Duodenal mucosa (tissue), 2 donors: ENCODE results near the gene CFAP65.

Experiments
- H3K27ac ChIP-seq: one replicate; pipeline ENCODE4 v1.7.0; 2013; ENCODE audit warnings: low read depth, low read length
- H3K27me3 ChIP-seq, 2 donors: one replicate each; pipeline ENCODE4 v1.7.0; 2013; ENCODE audit warnings: low read length in 2 of 2, control low read depth in 1 of 2; ENCODE audit not compliant: insufficient read depth in 2 of 2, control insufficient read depth in 1 of 2
- H3K36me3 ChIP-seq, 2 donors: one replicate each; pipeline ENCODE4 v1.7.0; 2013; ENCODE audit warnings: low read length in 2 of 2, control low read depth in 1 of 2; ENCODE audit not compliant: insufficient read depth in 2 of 2, control insufficient read depth in 1 of 2
- H3K4me1 ChIP-seq, 2 donors: one replicate each; pipeline ENCODE4 v1.7.0; 2013; ENCODE audit warnings: low read length in 2 of 2, control low read depth in 1 of 2; ENCODE audit not compliant: insufficient read depth in 2 of 2, control insufficient read depth in 1 of 2
- H3K4me3 ChIP-seq, 2 donors: one replicate each; pipeline ENCODE4 v1.7.0; 2013; ENCODE audit warnings: low read length in 2 of 2, low read depth in 1 of 2
- H3K9ac ChIP-seq, 2 donors: one replicate each; pipeline ENCODE4 v1.7.0; 2013; ENCODE audit warnings: low read length in 2 of 2, low read depth in 1 of 2
- H3K9me3 ChIP-seq, 2 donors: one replicate each; pipeline ENCODE4 v1.7.0; 2013; ENCODE audit warnings: low read length in 2 of 2, control low read depth in 1 of 2; ENCODE audit not compliant: control insufficient read depth in 1 of 2

The CFAP65 gene

DNA sequence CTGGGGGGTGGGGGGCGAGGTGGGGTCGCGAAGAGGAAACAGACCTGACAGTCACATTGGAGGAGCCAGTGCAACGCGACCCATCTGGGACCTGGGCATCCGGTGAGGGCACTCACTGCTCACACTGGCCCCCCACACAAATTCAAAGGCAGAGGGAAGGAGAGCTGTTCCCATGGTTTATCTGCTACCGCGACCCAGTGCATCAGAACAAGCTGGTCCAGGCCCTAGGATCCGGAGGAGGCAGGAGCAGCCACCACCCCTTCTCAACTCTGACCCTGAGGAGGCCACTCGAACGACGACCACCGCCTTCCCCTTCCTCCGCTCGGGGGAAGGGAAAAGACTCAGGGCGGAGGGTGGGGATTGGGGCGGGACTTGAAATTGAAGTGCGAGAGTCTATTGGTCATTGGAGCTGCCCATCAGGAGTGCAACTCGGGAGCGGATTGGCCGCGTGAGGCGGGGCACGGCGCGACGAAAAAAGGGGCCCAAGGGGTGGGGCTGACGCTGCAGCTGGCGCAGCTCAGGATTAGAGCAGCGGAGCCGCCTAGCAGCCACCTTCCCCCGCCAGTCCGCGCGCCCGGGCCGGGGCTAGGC lies 82.1 kb downstream of the CFAP65 start, which contains the start of gene CDK5R2:
CDK5R2 (plus strand) TSS at position 526 of the 591 bp plus-strand sequence. CDS start 155 bp downstream, outside the sequence.
- Histone ChIP-seq H3K9ac (no peak within 1 kb of the TSS), H3K27me3 (peaks cover 51 to 59% of the 10 kb centered on the region in 2 donors), H3K4me3 (peak within 1 kb of the TSS; percentile 35 to 61), H3K36me3 (no peaks in the 10 kb centered on the region), H3K4me1 (peaks cover 0 to 9% of the 10 kb centered on the region in 2 donors), H3K9me3 (no peaks in the 10 kb centered on the region), H3K27ac (no peak within 1 kb of the TSS)

DNA sequence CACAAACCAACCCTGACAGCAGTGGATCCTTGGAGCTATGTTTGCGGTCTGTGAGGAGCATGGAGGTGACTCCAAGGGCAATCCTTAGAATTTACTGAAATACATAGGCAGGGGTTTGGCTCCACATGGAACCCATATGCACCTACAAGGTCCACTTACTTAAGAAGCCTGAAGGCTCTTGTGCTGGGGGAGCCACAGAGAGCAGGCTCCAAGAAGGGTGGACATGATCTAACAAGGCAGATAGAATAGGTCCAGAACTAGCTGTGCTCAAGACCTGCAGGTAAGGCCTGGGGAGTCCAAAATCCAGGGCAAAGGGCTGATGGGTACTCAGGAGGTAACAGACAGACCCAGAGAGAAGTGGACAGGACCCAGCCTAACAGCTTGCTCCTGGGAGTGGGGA lies 83.0 kb downstream of the CFAP65 start:
- Histone ChIP-seq H3K4me1 (peaks cover 0 to 9% of the 10 kb centered on the region in 2 donors), H3K9ac (no peak overlapping the region), H3K36me3 (no peaks in the 10 kb centered on the region), H3K27ac (no peak overlapping the region), H3K9me3 (no peaks in the 10 kb centered on the region), H3K4me3 (no peak overlapping the region), H3K27me3 (peaks cover 41 to 50% of the 10 kb centered on the region in 2 donors)

DNA sequence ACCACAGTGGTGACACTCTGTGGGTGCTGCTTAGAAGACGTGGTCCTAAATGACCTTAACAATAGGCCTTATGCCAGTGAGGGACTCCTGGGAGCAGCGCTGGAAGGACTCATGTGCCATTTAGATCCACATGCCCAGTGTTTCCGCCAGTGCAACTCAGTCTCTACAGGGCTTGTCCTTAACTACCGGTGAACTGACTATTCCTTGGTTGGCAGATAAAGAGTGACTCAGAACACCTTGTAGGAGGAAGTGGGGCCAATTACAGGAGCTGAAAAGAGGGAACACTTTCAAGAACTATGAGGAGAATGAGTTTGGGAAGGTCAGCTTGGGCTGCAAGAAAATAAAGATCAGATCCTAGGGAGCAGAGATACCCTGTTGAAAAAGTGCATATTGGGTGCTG lies 83.6 kb downstream of the CFAP65 start:
- Histone ChIP-seq H3K9me3 (no peaks in the 10 kb centered on the region), H3K4me1 (peaks cover 0 to 5% of the 10 kb centered on the region in 2 donors), H3K4me3 (no peak overlapping the region), H3K36me3 (no peaks in the 10 kb centered on the region), H3K27ac (no peak overlapping the region), H3K9ac (no peak overlapping the region), H3K27me3 (peaks cover 36 to 44% of the 10 kb centered on the region in 2 donors)

DNA sequence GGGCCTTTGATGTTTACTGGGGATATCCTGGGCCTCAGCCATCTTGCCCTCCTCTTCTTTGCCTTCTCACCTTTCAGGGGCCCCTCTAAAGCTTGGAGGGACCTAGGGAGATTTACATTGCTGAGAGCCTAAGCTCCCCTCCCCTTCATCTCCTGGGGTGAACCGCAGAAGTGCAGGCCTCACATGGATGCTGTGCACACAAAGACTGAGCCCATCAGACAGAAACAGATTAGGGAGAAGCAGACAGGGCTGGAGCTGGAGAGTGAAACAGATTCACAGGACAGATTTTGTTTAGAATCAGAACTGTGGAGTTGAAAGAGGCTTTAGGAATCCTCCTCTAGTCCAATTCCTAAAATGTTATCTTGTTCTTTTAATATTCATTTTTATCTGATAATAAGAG lies 85.3 kb downstream of the CFAP65 start:
- Histone ChIP-seq H3K4me1 (peaks cover 0 to 3% of the 10 kb centered on the region in 2 donors), H3K36me3 (no peaks in the 10 kb centered on the region), H3K27ac (no peak overlapping the region), H3K4me3 (no peak overlapping the region), H3K9ac (no peak overlapping the region), H3K9me3 (no peaks in the 10 kb centered on the region), H3K27me3 (peaks cover 26 to 29% of the 10 kb centered on the region in 2 donors)

DNA sequence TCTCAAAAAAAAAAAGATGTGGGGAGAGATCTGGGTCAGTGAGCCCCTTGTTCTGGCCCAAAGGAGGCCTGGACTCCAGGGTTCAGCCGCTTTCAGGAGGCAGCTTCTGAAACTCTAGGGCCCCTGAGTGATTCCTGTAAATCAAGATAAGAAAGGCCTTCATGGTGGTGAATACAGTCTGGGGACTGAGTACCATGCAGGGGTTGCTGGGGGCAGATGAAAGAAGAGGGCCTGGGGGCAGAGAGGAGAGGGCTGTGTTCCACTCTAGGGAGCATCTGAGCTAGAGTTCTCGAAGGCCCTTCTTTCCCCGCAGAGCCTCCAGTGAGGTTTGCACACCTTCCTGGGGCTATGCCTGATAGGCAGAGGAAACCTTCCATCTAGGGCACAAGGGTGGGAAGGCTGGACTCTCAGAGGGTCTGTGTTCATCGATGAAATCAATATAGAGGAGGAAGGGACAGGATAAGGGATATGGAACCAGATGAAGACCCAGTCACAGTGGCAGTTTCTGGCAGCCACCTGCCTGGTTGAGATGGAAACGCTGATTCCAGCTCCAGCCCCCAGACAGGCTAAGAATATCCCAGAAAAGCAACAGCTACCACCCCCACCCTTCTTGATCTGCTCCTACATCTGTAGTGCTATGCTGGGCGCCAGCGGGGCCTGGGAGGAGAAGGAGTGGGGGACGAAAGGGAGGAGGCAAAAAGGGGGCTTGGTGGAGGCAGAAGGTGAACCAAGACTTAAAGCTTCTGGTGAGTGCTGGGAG lies 86.6 kb downstream of the CFAP65 start:
- Histone ChIP-seq H3K4me3 (no peak overlapping the region), H3K9ac (no peak overlapping the region), H3K27me3 (peaks cover 14 to 22% of the 10 kb centered on the region in 2 donors)

DNA sequence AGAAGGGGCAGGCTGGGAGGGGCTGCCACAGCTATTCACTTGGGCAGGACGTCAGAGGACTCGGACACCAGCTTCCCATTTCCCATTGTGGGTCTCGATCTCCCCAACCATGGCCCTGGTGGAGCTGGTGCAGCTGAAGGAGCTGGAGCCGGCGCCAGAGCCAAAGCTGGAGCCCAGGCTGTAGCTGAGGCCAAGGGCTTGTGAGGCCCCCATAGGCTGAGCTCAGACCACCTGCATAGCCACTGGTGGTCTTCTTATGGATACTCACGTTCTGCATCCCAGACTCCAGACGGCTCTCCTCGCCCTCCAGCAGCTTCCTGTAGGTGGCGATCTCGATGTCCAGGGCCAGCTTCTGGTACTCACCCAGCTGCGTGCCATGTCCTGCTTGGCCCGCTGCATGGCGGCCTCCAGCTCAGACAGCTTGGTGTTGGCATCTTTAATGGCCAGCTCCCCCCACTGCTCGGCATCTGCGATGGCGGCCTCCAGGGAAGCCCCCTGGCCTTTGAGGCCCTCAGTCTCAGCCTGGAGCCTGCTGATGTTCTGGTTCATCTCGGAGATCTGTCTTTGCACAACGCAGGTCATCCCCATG lies 87.9 kb downstream of the CFAP65 start:
- H3K27me3 ChIP-seq: peaks cover 3 to 13% of the 10 kb centered on the region in 2 donors
- no peaks in the 10 kb centered on the region for H3K9me3 ChIP-seq
- H3K4me3 ChIP-seq: no peak overlapping the region
- H3K27ac ChIP-seq: no peak overlapping the region
- no peaks in the 10 kb centered on the region for H3K4me1 ChIP-seq
- no peaks in the 10 kb centered on the region for H3K36me3 ChIP-seq
- no peak overlapping the region for H3K9ac ChIP-seq

More for the DNA sequence above, 86.6 kb downstream of the CFAP65 start:
- H3K36me3 ChIP-seq: no peaks in the 10 kb centered on the region
- no peak overlapping the region for H3K27ac ChIP-seq
- no peaks in the 10 kb centered on the region for H3K4me1 ChIP-seq
- H3K9me3 ChIP-seq: no peaks in the 10 kb centered on the region
